Measurements from ENCODE around the gene AVEN. TPM values are rescaled to one million over a fixed set of nuclear protein-coding genes. Genes with fewer than 3 reads are reported as not detected.

Gene AVEN
- total and polyA plus RNA-seq, 8 donors, result 11.3 to 16.9 (median 15.1) TPM

DNA sequence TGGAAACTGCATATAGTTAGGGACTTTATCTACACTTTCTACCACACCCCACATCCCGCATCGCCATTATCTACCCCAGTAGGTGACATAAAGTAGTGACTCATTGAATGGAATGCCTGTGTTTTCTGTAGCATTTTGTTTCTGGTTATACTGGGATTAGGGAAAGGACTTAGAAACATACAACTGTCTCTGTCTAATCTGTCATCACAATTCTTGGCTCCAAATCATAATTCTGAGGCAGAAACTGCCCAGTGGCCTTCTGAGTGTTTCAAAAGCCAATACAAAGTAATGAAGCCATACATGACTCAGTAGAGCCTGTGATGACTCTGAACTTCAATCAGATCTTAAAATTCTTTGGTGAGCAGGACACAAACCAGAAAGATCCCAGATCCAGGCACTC lies 186.4 kb downstream of the AVEN start:
- no peak overlapping the region for H3K27ac ChIP-seq
- no peaks in the 10 kb centered on the region for H3K36me3 ChIP-seq
- no peaks in the 10 kb centered on the region for H3K4me1 ChIP-seq
- H3K4me3 ChIP-seq, result no peak overlapping the region
- intact Hi-C loops (cut with DNase I), result no loop called here
- H3K27me3 ChIP-seq, result no peaks in the 10 kb centered on the region
- ATAC-seq (no peak), DNase-seq (no peak)
- H3K9me3 ChIP-seq, result no peaks in the 10 kb centered on the region
- TF ChIP-seq, protein P1, sequence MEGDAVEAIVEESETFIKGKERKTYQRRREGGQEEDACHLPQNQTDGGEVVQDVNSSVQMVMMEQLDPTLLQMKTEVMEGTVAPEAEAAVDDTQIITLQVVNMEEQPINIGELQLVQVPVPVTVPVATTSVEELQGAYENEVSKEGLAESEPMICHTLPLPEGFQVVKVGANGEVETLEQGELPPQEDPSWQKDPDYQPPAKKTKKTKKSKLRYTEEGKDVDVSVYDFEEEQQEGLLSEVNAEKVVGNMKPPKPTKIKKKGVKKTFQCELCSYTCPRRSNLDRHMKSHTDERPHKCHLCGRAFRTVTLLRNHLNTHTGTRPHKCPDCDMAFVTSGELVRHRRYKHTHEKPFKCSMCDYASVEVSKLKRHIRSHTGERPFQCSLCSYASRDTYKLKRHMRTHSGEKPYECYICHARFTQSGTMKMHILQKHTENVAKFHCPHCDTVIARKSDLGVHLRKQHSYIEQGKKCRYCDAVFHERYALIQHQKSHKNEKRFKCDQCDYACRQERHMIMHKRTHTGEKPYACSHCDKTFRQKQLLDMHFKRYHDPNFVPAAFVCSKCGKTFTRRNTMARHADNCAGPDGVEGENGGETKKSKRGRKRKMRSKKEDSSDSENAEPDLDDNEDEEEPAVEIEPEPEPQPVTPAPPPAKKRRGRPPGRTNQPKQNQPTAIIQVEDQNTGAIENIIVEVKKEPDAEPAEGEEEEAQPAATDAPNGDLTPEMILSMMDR (IDR thresholded peaks at IDR 0.05), result no peak

GRCh38 chr15:33852094-33852493 lies 186.9 kb downstream of the AVEN start:
- Histone ChIP-seq H3K36me3 (no peaks in the 10 kb centered on the region), H3K4me3 (no peak overlapping the region), H3K9me3 (no peaks in the 10 kb centered on the region), H3K4me1 (no peaks in the 10 kb centered on the region), H3K27ac (no peak overlapping the region), H3K27me3 (no peaks in the 10 kb centered on the region)
- DNase-seq (no peak), ATAC-seq (no peak)
- intact Hi-C loops (cut with DNase I), result no loop called here
- TF ChIP-seq, protein P1 (IDR thresholded peaks at IDR 0.05), result no peak

DNA sequence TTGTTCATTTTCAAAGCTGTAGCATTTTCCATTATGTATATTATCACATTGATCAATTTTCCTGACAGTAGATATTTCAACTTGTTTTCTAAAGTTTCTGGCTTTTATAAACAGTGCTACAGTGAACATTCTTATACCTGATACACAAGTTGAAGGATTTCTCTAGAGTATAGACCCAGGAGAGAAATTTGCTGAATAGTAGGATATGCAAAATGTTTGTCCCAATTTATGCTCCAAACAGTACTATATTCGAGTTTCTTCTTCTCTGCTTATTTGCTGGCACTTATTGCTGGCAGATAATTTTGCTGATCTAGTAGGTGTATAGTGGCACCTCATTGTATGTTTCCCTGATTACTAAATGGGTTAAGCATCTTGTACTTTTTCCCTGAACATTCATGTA lies 187.9 kb downstream of the AVEN start:
- DNase-seq (no peak), ATAC-seq (no peak)
- intact Hi-C loops (cut with DNase I), result no loop called here
- Histone ChIP-seq H3K27ac (no peak overlapping the region), H3K9me3 (no peaks in the 10 kb centered on the region), H3K36me3 (no peaks in the 10 kb centered on the region), H3K4me3 (no peak overlapping the region), H3K27me3 (no peaks in the 10 kb centered on the region), H3K4me1 (no peaks in the 10 kb centered on the region)
- TF ChIP-seq, protein P1 (IDR thresholded peaks at IDR 0.05), result no peak

GRCh38 chr15:33848011-33848410 lies 191.0 kb downstream of the AVEN start:
- Histone ChIP-seq H3K36me3 (no peaks in the 10 kb centered on the region), H3K4me1 (no peaks in the 10 kb centered on the region), H3K27ac (no peak overlapping the region), H3K4me3 (no peak overlapping the region), H3K27me3 (no peaks in the 10 kb centered on the region), H3K9me3 (no peaks in the 10 kb centered on the region)
- TF ChIP-seq, protein P1 (IDR thresholded peaks at IDR 0.05), result no peak
- DNase-seq (no peak), ATAC-seq (no peak)
- intact Hi-C loops (cut with DNase I), result no loop called here

GRCh38 chr15:33846862-33847261 lies 192.1 kb downstream of the AVEN start:
- TF ChIP-seq, protein P1 (IDR thresholded peaks at IDR 0.05), result no peak
- intact Hi-C loops (cut with DNase I), result no loop called here
- H3K9me3 ChIP-seq, result no peaks in the 10 kb centered on the region
- no peaks in the 10 kb centered on the region for H3K4me1 ChIP-seq
- no peak overlapping the region for H3K27ac ChIP-seq
- DNase-seq, result no peak
- ATAC-seq, result no peak
- H3K27me3 ChIP-seq, result no peaks in the 10 kb centered on the region
- H3K36me3 ChIP-seq, result no peaks in the 10 kb centered on the region
- no peak overlapping the region for H3K4me3 ChIP-seq

Measured in left lung (tissue), 10 donors.